ENCODE results near the gene STATH.

DNA sequence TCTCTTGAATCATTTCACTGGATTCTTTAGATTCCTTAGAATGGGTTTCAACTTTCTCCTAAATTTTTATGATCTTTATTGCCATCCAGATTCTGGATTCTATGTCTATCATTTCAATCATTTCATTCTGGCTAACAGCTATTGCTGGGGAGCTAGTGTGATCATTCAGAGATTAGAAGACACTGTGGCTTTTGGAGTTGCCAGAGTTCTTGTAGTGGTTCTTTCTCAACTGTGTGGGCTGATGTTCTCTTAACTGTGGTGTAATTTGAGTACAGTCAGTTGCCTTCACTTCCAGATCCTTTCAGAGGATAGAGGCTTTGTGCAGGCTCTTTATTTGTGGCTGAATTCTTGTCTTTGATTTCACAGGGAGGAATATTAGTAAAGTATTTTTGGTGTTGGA lies 18.2 kb upstream of the STATH start:
- TF ChIP-seq POLR2A (IDR thresholded peaks at IDR 0.05; ENCODE audit: low read depth, low read length): no peak
- TF ChIP-seq POLR2AphosphoS5 (IDR thresholded peaks at IDR 0.05; ENCODE audit: low read depth, low read length): no peak
